Measurements from ENCODE around the gene C4orf50.

C4orf50 gene

GRCh38 chr4:5992828-5993321 is 25.4 kb downstream of the C4orf50 start:
- no peak for DNase-seq (ENCODE audit: low spot score)

- no peak for DNase-seq (ENCODE audit: low spot score)
Measured at GRCh38 chr4:5992171-5992827, 25.9 kb downstream of the C4orf50 start.

GRCh38 chr4:5991405-5991804 is 26.8 kb downstream of the C4orf50 start:
- no peak for DNase-seq (ENCODE audit: low spot score)

GRCh38 chr4:5990446-5991160 is 27.6 kb downstream of the C4orf50 start:
- no peak for DNase-seq (ENCODE audit: low spot score)

- no peak for DNase-seq (ENCODE audit: low spot score)
Measured at GRCh38 chr4:5989236-5990225, 28.7 kb downstream of the C4orf50 start.

- DNase-seq (ENCODE audit: low spot score): no peak
Measured at GRCh38 chr4:5988086-5988845, 30.0 kb downstream of the C4orf50 start.

GRCh38 chr4:5984843-5985242 is 33.4 kb downstream of the C4orf50 start:
- no peak for DNase-seq (ENCODE audit: low spot score)

- no peak for DNase-seq (ENCODE audit: low spot score)
Measured at GRCh38 chr4:5982156-5982973, 35.9 kb downstream of the C4orf50 start.

- DNase-seq (ENCODE audit: low spot score): no peak
Measured at GRCh38 chr4:5980436-5981155, 37.6 kb downstream of the C4orf50 start.

GRCh38 chr4:5979981-5980380 is 38.2 kb downstream of the C4orf50 start:
- DNase-seq (ENCODE audit: low spot score): no peak

- no peak for DNase-seq (ENCODE audit: low spot score)
Measured at GRCh38 chr4:5976921-5977320, 41.3 kb downstream of the C4orf50 start.

GRCh38 chr4:5976431-5976830 is 41.8 kb downstream of the C4orf50 start:
- no peak for DNase-seq (ENCODE audit: low spot score)

- DNase-seq (ENCODE audit: low spot score): no peak
Measured at GRCh38 chr4:5974321-5974720, 43.9 kb downstream of the C4orf50 start.

GRCh38 chr4:5973486-5974220 is 44.6 kb downstream of the C4orf50 start:
- no peak for DNase-seq (ENCODE audit: low spot score)

- DNase-seq (ENCODE audit: low spot score): no peak
Measured at GRCh38 chr4:5973033-5973432, 45.2 kb downstream of the C4orf50 start.

- DNase-seq (ENCODE audit: low spot score): peak; percentile 54
Measured at GRCh38 chr4:5972571-5972970, 45.7 kb downstream of the C4orf50 start.

GRCh38 chr4:5971078-5971450 is 47.2 kb downstream of the C4orf50 start:
- DNase-seq (ENCODE audit: low spot score): no peak

GRCh38 chr4:5970381-5971077 is 47.7 kb downstream of the C4orf50 start:
- no peak for DNase-seq (ENCODE audit: low spot score)

- DNase-seq (ENCODE audit: low spot score): no peak
Measured at GRCh38 chr4:5969777-5970176, 48.5 kb downstream of the C4orf50 start.
